ENCODE measurements around the gene SPINT1.

DNA sequence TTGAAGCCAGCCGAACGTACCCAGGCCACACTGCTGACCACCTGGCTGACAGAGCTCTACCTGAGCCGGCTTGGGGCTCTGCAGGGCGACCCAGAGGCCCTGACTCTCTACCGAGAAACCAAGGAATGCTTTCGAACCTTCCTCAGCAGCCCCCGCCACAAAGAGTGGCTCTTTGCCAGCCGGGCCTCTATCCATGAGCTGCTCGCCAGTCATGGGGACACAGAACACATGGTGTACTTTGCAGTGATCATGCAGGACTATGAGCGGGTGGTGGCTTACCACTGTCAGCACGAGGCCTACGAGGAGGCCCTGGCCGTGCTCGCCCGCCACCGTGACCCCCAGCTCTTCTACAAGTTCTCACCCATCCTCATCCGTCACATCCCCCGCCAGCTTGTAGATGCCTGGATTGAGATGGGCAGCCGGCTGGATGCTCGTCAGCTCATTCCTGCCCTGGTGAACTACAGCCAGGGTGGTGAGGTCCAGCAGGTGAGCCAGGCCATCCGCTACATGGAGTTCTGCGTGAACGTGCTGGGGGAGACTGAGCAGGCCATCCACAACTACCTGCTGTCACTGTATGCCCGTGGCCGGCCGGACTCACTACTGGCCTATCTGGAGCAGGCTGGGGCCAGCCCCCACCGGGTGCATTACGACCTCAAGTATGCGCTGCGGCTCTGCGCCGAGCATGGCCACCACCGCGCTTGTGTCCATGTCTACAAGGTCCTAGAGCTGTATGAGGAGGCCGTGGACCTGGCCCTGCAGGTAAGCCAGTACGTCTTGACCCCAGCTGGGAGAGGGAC, 56.6 kb downstream of the SPINT1 start:
- TF ChIP-seq CTCF (IDR thresholded peaks at IDR 0.05; ENCODE audit: borderline replicate concordance, extremely low read depth, low read length, poor library complexity, severe bottlenecking) (no peak), EZH2 (IDR thresholded peaks at IDR 0.05; ENCODE audit: borderline replicate concordance, low read depth, low read length, severe bottlenecking) (no peak)

Data from DND-41 (cell line).